ENCODE results near the gene PRIMPOL.

DNA sequence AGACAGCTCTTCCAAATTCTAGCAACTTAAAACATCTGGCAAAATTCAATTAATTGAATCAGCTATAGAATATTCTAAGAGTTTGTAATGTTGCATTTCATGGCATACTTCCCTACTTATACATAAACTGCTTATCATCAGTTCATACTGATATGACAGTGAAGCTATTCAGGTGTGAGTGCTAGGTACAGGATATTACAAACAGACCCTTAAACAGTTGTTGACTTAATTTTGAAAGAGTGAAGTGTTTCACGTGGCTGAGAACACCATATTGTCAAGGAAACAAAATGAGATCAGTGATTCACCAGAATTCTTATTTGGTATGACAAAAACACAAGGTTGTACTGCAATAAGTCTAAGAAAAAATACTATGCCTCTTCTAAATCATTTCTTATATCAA is 56.9 kb downstream of the PRIMPOL start:
- TF ChIP-seq, protein P1, sequence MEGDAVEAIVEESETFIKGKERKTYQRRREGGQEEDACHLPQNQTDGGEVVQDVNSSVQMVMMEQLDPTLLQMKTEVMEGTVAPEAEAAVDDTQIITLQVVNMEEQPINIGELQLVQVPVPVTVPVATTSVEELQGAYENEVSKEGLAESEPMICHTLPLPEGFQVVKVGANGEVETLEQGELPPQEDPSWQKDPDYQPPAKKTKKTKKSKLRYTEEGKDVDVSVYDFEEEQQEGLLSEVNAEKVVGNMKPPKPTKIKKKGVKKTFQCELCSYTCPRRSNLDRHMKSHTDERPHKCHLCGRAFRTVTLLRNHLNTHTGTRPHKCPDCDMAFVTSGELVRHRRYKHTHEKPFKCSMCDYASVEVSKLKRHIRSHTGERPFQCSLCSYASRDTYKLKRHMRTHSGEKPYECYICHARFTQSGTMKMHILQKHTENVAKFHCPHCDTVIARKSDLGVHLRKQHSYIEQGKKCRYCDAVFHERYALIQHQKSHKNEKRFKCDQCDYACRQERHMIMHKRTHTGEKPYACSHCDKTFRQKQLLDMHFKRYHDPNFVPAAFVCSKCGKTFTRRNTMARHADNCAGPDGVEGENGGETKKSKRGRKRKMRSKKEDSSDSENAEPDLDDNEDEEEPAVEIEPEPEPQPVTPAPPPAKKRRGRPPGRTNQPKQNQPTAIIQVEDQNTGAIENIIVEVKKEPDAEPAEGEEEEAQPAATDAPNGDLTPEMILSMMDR (IDR thresholded peaks at IDR 0.05) = no peak
- TF ChIP-seq POLR2A (IDR thresholded peaks at IDR 0.05) = no peak

All from breast epithelium (tissue), 3 donors.